Frontal cortex (tissue), 4 donors: ENCODE data around the gene PLCD3. TPM values are rescaled to one million over a fixed set of nuclear protein-coding genes. Genes with fewer than 3 reads are reported as not detected.

Experiments used
- DNase-seq, 2 donors: peaks; one replicate each; pipeline ENCODE4 v3.0.0; 2012; ENCODE audit warnings: low spot score in 2 of 2
- FAIRE-seq: peaks from 2 replicates; lab custom pipeline; 2012; peaks lifted over from hg19 to GRCh38; lab: Jason Lieb, UNC
- total RNA-seq: library from RNA; depleted of rRNA; stranded (reverse); fragments of >200 nt; gene quantifications from one replicate; pipeline ENCODE4 v1.2.3, GENCODE V29; 2014
- donor health status: control.
- donor health status: control.
- donor health status: control.

Gene PLCD3
- total RNA-seq, 1 donor from 2014 or later: 0.82 TPM

DNA sequence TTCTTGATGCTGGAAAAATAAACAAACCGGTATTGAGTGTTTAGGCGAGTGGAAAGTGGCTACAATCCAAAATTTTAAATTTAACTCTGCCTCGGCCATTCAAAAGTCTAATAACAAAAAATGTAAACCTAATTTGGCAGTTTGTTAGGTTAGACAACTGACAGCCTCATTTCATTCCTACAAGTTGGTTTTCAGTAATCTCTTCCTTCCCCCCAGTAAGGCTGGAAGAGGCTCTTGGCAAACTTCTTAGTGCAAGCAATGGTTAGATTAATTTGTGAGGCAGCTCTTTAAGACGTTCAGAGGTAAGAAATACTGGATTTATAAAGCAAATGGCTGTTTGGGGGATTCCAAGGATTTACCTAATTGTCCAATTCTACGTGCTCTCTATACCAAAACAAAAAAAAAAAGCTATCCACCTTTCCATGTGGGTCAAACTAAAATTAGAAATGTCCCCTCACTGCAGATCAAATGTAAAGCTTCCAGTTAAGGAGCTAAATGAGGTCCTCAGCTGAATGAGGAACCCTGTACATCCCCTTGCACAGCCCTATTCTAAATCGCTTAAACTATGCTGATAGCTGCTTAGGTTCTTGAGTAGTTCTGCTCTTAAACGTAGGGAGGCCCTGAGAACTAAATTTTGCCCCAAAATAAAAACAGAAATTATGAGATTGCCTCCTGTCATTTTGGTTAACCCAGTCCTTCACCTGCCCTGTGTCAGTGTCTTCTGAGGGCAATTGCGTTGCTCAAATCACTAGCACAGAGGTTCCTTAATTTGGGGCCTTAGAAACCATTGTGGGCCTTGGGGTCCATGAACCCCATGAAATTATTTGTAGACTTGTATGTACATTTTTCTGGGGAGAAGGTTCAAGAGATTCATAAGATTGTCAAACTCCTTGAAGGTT, 18.8 kb upstream of the PLCD3 start:
- FAIRE-seq (no peak), DNase-seq (no peak)

- FAIRE-seq (no peak), DNase-seq (no peak)
Measured at GRCh38 chr17:45149669-45150664, 17.7 kb upstream of the PLCD3 start.

DNA sequence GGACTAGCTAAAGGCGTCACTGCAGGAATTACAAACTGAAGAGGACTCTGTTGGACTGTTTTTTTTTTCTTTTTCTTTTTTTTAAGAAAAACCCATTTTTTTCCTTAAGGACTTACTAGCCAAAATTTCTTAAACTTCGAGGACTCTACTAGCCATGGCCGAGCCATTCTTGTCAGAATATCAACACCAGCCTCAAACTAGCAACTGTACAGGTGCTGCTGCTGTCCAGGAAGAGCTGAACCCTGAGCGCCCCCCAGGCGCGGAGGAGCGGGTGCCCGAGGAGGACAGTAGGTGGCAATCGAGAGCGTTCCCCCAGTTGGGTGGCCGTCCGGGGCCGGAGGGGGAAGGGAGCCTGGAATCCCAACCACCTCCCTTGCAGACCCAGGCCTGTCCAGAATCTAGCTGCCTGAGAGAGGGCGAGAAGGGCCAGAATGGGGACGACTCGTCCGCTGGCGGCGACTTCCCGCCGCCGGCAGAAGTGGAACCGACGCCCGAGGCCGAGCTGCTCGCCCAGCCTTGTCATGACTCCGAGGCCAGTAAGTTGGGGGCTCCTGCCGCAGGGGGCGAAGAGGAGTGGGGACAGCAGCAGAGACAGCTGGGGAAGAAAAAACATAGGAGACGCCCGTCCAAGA, 16.8 kb upstream of the PLCD3 start:
- FAIRE-seq (no peak), DNase-seq (peak; percentile 76 to 79)

GRCh38 chr17:45148183-45149036, 16.1 kb upstream of the PLCD3 start, which contains the start of gene HEXIM1:
Gene HEXIM1, plus strand, starts transcription at chr17:45148475. Its CDS starts 716 bp downstream, at chr17:45149191.
- FAIRE-seq (peak; percentile 90), DNase-seq (peak; percentile 93 to 94)

DNA sequence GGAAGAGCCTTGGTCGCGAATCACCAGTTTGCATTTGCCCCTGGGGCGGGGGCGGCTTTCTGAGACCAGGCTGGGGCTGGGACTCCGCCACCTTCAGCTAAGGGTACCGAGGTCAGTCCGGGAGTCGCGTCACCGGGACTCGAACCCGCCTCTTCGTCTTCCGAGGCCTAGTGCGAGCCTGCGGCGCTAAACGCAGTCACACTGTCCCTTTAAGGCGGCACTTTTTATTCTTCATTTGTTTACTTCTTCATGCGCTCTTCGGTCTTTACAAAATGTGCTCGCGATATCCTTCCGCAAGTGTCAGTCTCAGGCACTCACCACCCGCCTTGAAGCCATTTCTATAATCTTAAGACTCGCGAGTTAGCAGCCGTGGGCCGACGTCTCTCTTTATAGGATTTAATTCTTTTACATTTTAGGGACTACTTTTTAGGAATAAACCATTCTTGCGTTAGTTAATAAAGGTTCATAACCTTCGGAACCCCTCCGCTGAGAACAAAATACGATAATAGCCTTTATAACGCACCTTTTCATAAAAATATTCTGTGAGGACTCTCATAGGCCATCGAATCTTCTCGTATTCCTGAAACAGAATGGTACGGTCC, 15.4 kb upstream of the PLCD3 start:
- FAIRE-seq (no peak), DNase-seq (peak; percentile 71 to 81)

DNA sequence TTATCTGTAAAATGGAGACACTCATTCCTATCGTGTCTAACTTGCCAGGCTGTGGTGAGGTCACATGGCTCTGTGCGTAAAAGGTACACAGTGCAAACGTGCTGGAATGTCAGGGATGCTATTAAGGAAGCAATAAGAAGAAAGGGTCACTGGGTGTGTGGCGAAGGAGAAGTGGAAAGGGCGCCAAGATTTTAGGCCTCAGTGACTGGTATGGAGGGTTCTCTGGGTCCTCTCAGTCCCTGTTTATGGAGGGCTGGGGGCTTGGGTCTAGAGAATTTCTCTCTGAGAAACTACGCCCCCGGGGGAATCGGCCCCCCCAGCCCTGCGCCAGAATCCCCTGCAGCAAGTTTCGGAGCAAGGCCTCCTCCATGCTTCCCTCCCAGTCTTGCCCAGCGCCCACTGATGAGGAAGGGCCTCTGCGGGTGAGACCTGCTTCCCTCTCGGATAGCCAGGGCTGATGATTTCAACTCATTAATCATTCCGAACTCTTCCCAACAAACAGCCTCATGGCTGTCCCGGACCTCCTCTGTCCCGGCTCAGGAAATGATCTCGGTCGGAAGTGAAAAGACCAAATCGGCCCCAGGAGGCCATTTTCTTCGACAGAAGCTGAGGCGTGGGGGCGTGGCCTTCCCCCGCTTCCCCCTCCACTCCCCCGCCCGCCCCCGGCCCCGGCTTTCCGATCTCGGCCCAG, 14.7 kb upstream of the PLCD3 start:
- DNase-seq: no peak
- FAIRE-seq: no peak

DNA sequence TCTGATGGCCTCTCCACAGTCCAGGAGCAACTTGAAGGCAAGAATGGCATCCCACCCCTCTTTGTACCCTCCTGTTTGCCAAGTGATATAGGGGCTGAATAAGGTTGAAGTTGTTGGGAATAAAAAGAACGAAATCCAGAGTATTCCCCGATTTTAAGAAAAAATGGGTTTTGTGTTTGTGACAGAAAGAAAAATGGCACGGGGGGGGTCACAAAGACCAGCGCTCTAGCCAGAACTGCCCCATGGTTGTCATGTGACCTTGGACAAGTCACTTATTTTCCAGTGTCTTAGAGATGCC, 14.2 kb upstream of the PLCD3 start:
- FAIRE-seq (no peak), DNase-seq (no peak)

DNA sequence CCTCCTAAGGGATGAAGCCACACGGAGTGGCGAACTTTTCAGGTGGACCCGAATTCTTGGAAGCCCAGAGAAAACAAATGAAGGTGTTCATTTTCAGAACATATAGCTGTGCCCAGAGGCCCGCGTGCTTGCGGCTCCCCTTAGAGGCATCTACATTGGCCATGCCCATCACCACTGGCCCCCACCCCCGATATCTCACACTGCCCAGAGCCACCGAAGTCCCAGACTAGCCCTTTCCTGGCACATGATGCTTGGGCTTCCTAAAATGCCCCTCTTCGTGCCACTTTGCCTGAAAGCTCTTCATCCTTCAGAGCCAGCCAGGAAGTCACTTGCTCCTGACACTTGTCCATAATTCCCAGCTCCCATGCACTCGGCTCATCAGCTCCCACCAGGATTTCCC, 13.9 kb upstream of the PLCD3 start:
- no peak for DNase-seq
- FAIRE-seq: no peak

- no peak for FAIRE-seq
Measured at GRCh38 chr17:45145035-45145389, 12.7 kb upstream of the PLCD3 start.

DNA sequence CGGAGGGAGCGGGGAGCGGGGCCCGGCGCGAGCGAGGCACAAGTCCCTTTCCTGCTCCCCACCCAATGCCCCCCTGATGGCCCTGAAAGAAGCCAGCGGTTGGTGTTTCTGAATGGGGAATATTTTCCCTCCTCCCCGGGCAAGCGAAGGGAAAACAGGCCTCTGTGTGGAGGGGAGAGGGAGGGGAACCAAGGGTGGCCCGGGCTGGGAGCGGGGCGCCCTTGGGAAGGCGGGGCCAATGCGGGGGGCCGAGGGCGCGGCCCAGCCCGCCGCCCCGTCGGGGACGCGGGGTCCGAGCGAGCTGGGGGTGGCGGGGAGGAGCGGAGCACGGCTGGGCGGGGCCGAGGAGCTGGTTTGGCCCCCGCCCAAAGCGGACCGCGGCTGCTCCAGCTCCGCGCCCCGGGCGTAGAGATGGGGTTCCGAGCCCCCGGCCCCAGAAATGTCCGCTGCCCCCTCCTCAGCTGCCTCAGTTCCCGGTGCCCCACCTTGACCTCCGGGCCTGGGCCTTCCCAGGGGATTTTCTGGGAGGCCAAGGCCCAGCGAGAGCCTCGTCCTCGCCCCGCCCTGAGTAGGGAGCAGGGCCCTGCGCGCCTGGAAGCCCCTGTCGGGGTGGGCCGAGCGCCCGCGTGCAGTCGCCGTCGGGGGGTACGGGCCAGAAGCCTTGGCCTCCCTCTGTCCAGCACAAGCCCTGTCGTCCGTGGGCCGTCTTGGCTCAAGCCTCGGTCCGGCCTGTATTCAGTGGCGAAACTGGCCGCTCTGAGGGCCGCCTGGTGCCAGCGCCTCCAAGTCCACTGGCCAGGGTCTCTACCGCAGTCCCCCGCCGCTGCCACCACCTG, 12.1 kb upstream of the PLCD3 start:
- DNase-seq (no peak), FAIRE-seq (no peak)

More at GRCh38 chr17:45145035-45145389, 12.7 kb upstream of the PLCD3 start:
- DNase-seq: no peak

GRCh38 chr17:45143767-45144198, 11.5 kb upstream of the PLCD3 start:
- FAIRE-seq: no peak
- DNase-seq: peak in 1 of 2 donors; percentile 70

GRCh38 chr17:45143094-45143670, 10.9 kb upstream of the PLCD3 start:
- DNase-seq (no peak), FAIRE-seq (no peak)

DNA sequence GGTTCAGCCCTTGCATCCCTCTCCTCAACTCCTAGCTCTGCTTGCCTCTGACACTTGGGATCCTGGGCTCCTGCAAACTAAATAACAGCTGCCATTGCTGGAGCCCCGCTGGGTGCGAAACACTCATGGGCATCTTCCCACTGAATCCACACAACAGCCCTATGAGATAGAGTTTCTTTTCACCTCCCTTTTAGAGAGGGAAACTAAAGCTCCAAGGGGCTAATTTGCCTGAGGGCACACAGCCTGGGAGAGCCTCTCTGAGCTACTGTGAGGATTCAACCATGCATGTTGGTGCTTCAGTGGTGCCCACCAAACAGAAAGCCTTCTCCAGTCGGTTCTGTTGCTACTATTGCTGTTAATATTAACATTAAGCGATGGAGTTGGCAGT, 7.2 kb upstream of the PLCD3 start:
- DNase-seq: no peak

DNA sequence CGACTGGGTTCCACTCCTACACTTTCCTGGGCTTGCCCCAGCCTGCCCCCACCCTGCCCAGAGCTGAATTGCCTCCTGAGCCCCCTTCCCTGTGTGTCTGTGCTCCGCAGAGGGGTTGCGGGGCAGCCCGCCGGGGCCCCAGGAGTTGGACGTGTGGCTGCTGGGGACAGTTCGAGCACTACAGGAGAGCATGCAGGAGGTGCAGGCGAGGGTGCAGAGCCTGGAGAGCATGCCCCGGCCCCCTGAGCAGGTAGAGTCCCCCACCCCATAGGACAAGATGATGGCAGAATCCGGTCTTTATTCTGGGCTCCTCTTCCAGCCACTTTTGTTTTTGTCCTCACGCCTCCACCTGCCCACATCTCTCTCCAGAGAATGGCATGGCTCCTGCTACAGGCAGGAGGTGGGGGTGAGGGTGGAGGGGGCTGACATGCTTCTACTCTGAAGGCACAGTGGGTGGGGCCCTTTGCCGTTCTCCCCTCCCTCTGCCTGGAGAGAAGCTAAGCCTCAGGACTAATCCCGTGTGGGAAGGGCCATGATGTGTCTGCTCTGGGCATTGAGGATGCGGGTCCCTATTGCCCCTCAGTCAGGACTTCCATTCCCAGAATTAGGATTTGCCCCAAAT, 6.7 kb upstream of the PLCD3 start:
- FAIRE-seq (no peak), DNase-seq (no peak)

More for the DNA sequence above, 7.2 kb upstream of the PLCD3 start:
- no peak for FAIRE-seq

DNA sequence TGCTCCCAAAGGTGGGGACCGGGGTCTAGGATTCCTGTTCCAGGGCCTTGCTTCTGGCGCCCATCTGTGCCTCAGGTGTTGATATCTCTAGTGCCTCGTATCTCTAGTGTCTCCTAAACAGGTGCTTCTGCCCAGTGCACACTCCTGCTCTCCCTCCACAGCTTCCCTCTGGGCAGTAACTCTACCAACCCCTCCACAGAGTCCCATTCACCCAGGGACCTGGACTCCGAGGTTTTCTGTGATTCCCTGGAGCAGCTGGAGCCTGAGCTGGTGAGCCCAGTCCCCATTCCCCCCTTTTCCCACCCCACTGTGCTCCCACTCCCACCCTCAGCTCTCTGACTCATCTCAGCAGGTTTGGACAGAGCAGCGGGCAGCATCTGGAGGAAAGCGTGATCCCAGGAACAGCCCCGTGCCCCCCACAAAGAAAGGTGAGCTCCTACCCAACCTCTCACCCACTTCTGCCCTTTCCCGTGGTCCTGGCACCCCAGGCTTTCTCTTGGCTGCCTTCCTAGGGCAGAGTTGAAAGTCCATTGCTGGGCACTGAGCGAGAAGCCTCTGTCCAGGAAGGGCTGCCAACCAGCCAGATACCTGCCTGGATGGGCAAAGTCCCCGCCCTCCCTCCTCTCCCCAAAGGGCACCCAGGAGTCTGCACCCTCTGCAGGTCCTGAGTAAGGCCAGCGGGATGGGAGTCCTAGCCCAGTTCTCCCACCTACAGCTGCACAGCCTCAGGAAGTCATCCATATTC, 5.4 kb upstream of the PLCD3 start:
- DNase-seq (no peak), FAIRE-seq (no peak)
